GM23338 (cell line): ENCODE data around the gene APBA1. TPM values are rescaled to one million over a fixed set of nuclear protein-coding genes. Genes with fewer than 3 reads are reported as not detected.

Source experiments
- ATAC-seq: fragments of 200-7000 bp; cut with Tn5 transposase; 3 replicates; pipeline ENCODE4 v1.9.1; 2020
- DNase-seq: peaks from one replicate; pipeline ENCODE4 v3.0.0-alpha.2; 2015; ENCODE audit warnings: low spot score
- H2AFZ ChIP-seq: fragments of 200-600 bp; sonication (generic); 2 replicates; pipeline ENCODE4 v1.8.0; 2016; ENCODE audit warnings: antibody characterized with exemption, mild to moderate bottlenecking, moderate library complexity
- H3F3A ChIP-seq: fragments of 200-600 bp; sonication (generic); replicated peaks from 2 replicates; pipeline ENCODE4 v1.8.0; 2017; ENCODE audit warnings: antibody characterized with exemption, mixed run types, low read depth
- H3K27ac ChIP-seq: fragments of 200-600 bp; sonication (generic); 2 replicates; pipeline ENCODE4 v1.6.1; 2016; ENCODE audit warnings: low read depth
- H3K27me3 ChIP-seq: fragments of 200-600 bp; sonication (generic); 2 replicates; pipeline ENCODE4 v1.8.0; 2016; ENCODE audit warnings: mild to moderate bottlenecking, mixed run types, moderate library complexity; ENCODE audit not compliant: insufficient read depth
- H3K36me3 ChIP-seq: fragments of 200-600 bp; sonication (generic); 2 replicates; pipeline ENCODE4 v1.8.0; 2016; ENCODE audit warnings: mild to moderate bottlenecking; ENCODE audit not compliant: insufficient read depth
- H3K4me1 ChIP-seq: fragments of 200-600 bp; sonication (generic); 2 replicates; pipeline ENCODE4 v1.8.0; 2016; ENCODE audit warnings: mild to moderate bottlenecking, moderate library complexity; ENCODE audit not compliant: insufficient read depth
- H3K4me2 ChIP-seq: fragments of 200-600 bp; sonication (generic); 2 replicates; pipeline ENCODE4 v1.7.1; 2017; ENCODE audit warnings: mixed run types
- H3K4me3 ChIP-seq: fragments of 200-600 bp; sonication (generic); 2 replicates; pipeline ENCODE4 v1.6.1; 2016; ENCODE audit warnings: mixed run types
- H3K79me2 ChIP-seq: fragments of 200-600 bp; sonication (generic); replicated peaks from 2 replicates; pipeline ENCODE4 v1.8.0; 2017; ENCODE audit warnings: mild to moderate bottlenecking; ENCODE audit not compliant: insufficient read depth
- H3K9me2 ChIP-seq: fragments of 200-600 bp; sonication (generic); 2 replicates; pipeline ENCODE4 v1.8.0; 2017; ENCODE audit not compliant: insufficient read depth
- H4K20me1 ChIP-seq: fragments of 200-600 bp; sonication (generic); replicated peaks from 2 replicates; pipeline ENCODE4 v1.8.0; 2017; ENCODE audit warnings: mild to moderate bottlenecking; ENCODE audit not compliant: insufficient read depth
- H3K27ac Mint-ChIP-seq: 2 replicates; pipeline ENCODE4 v1.8.0; 2020; ENCODE audit warnings: inconsistent platforms, mild to moderate bottlenecking, moderate library complexity, mixed read lengths
- H3K27me3 Mint-ChIP-seq: 3 replicates; pipeline ENCODE4 v1.8.0; 2022; ENCODE audit warnings: low read depth, mild to moderate bottlenecking, moderate library complexity, mixed read lengths, inconsistent platforms; ENCODE audit not compliant: insufficient read depth, poor library complexity
- H3K36me3 Mint-ChIP-seq: 3 replicates; pipeline ENCODE4 v1.8.0; 2021; ENCODE audit warnings: low read depth, mild to moderate bottlenecking, inconsistent platforms, moderate library complexity, mixed read lengths
- H3K4me1 Mint-ChIP-seq: 3 replicates; pipeline ENCODE4 v1.8.0; 2020; ENCODE audit warnings: mild to moderate bottlenecking, inconsistent platforms, mixed read lengths
- H3K4me3 Mint-ChIP-seq: 3 replicates; pipeline ENCODE4 v1.8.0; 2021; ENCODE audit warnings: moderate library complexity, mild to moderate bottlenecking, inconsistent platforms, mixed read lengths
- H3K9me3 Mint-ChIP-seq: 3 replicates; pipeline ENCODE4 v1.8.0; 2020; ENCODE audit warnings: moderate library complexity, mild to moderate bottlenecking, inconsistent platforms, mixed read lengths
- CREB1 ChIP-seq: fragments of 250-450 bp; sonication (Bioruptor Pico); IDR thresholded peaks from 2 replicates; pipeline ENCODE4 v1.5.0; 2020; ENCODE audit warnings: low read depth, mild to moderate bottlenecking, moderate library complexity
- CTCF ChIP-seq, 2 experiments: fragments of 200-600 bp in 1 of 2; sonication (generic) in 1 of 2; conservative IDR thresholded peaks; 2 replicates each; pipeline versions ENCODE4 v1.5.1 to v1.6.1; 2016 to 2017; ENCODE audit warnings: antibody characterized with exemption in 2 of 2, low read depth in 2 of 2, mild to moderate bottlenecking in 2 of 2, moderate library complexity in 1 of 2
- ETS1 ChIP-seq: IDR thresholded peaks from 2 replicates; pipeline ENCODE4 v1.6.1; 2016; ENCODE audit warnings: antibody characterized with exemption
- EZH2phosphoT487 ChIP-seq: fragments of 200-600 bp; sonication (generic); IDR thresholded peaks from one replicate; pipeline ENCODE4 v1.8.1; 2018; ENCODE audit warnings: antibody characterized with exemption; ENCODE audit not compliant: unreplicated experiment
- JUNB ChIP-seq: IDR thresholded peaks from one replicate; pipeline ENCODE4 v1.6.1; 2016; ENCODE audit warnings: antibody characterized with exemption; ENCODE audit not compliant: unreplicated experiment
- NANOG ChIP-seq: IDR thresholded peaks from 2 replicates; pipeline ENCODE4 v1.6.1; 2016; ENCODE audit warnings: antibody characterized with exemption, borderline replicate concordance
- POLR2AphosphoS5 ChIP-seq: IDR thresholded peaks from 2 replicates; pipeline ENCODE4 v1.6.1; 2016; ENCODE audit warnings: antibody characterized with exemption, low read depth
- REST ChIP-seq: IDR thresholded peaks from one replicate; pipeline ENCODE4 v1.6.1; 2018; ENCODE audit warnings: antibody characterized with exemption; ENCODE audit not compliant: unreplicated experiment
- STAT1 ChIP-seq: IDR thresholded peaks from one replicate; pipeline ENCODE4 v1.6.1; 2016; ENCODE audit warnings: antibody characterized with exemption; ENCODE audit not compliant: unreplicated experiment
- ZNF114 ChIP-seq: fragments of 250-450 bp; sonication (Bioruptor Pico); IDR thresholded peaks from 2 replicates; pipeline ENCODE4 v1.5.0; 2020; ENCODE audit warnings: mild to moderate bottlenecking, moderate library complexity
- ZNF331 ChIP-seq: fragments of 250-450 bp; sonication (Bioruptor Pico); IDR thresholded peaks from 2 replicates; pipeline ENCODE4 v1.5.0; 2020; ENCODE audit warnings: low read depth, mild to moderate bottlenecking, moderate library complexity
- ZNF462 ChIP-seq: fragments of 250-450 bp; sonication (Bioruptor Pico); IDR thresholded peaks from 2 replicates; pipeline ENCODE4 v1.5.0; 2020; ENCODE audit warnings: mild to moderate bottlenecking, moderate library complexity
- polyA plus RNA-seq: library from polyadenylated mRNA; unstranded; fragments of >200 nt; fragmentation: Nextera tagmentation; extraction: Ambion mirVana; gene quantifications from 2 replicates; pipeline ENCODE4 v1.2.1, GENCODE V29; 2016
- total RNA-seq: library from RNA; depleted of rRNA; stranded (reverse); fragments of >200 nt; shearing (Covaris generic); gene quantifications from 2 replicates; pipeline ENCODE4 v1.2.3, GENCODE V29; 2014

The APBA1 gene
- total and polyA plus RNA-seq, 2 experiments from 2014 or later: 0.26 to 1.0 TPM

- Histone ChIP-seq H3K79me2 (no peaks in the 10 kb centered on the region), H3K27me3 (no peaks in the 10 kb centered on the region), H3K27ac (no peak overlapping the region), H3K4me1 (peaks cover 4% of the 10 kb centered on the region; the same call in 1 of the 2 replicates), H3K36me3 (no peaks in the 10 kb centered on the region), H4K20me1 (no peaks in the 10 kb centered on the region), H3K4me2 (no peak overlapping the region), H3K9me2 (peaks cover 6% of the 10 kb centered on the region; the same call in 1 of the 2 replicates), H3K4me3 (no peak overlapping the region), H3F3A (no peaks in the 10 kb centered on the region), H2AFZ (no peak overlapping the region; the same call in 1 of the 2 replicates)
- no peak for TF ChIP-seq ZNF114 (CRISPR knock-in tag)
- no peak for TF ChIP-seq CTCF (conservative IDR thresholded peaks at IDR 0.05; ENCODE audit: low read depth in 2 of 2)
- TF ChIP-seq POLR2AphosphoS5: no peak
- TF ChIP-seq NANOG: no peak
- no peak for TF ChIP-seq EZH2phosphoT487
- TF ChIP-seq ZNF462 (CRISPR knock-in tag): no peak
- no peak for TF ChIP-seq ETS1
- no peak for TF ChIP-seq CREB1 (CRISPR knock-in tag)
- no peak for TF ChIP-seq STAT1
- no peak for TF ChIP-seq ZNF331
- no peak for TF ChIP-seq REST
- TF ChIP-seq JUNB: no peak
- H3K27ac Mint-ChIP-seq: no peak overlapping the region
- H3K36me3 Mint-ChIP-seq: no peaks in the 10 kb centered on the region; the same call in 2 of the 3 replicates
- DNase-seq (no peak), ATAC-seq (no peak)
- peaks cover 2% of the 10 kb centered on the region for H3K27me3 Mint-ChIP-seq
- H3K9me3 Mint-ChIP-seq: peaks cover 10% of the 10 kb centered on the region; the same call in 2 of the 3 replicates
- no peak overlapping the region for H3K4me3 Mint-ChIP-seq
- H3K4me1 Mint-ChIP-seq: peaks cover 14% of the 10 kb centered on the region
Observed at GRCh38 chr9:69504058-69504457, 168.1 kb downstream of the APBA1 start.
